ENCODE measurements around the gene RPGRIP1.
A peak's percentile ranks its signal among the peaks of the same experiment; 100 is the strongest.
"Not testable (repeated sequence)": the region's sequence is repeated elsewhere in the genome, so short reads cannot be mapped to it uniquely, and the experiment has no call there.

RPGRIP1 gene

DNA sequence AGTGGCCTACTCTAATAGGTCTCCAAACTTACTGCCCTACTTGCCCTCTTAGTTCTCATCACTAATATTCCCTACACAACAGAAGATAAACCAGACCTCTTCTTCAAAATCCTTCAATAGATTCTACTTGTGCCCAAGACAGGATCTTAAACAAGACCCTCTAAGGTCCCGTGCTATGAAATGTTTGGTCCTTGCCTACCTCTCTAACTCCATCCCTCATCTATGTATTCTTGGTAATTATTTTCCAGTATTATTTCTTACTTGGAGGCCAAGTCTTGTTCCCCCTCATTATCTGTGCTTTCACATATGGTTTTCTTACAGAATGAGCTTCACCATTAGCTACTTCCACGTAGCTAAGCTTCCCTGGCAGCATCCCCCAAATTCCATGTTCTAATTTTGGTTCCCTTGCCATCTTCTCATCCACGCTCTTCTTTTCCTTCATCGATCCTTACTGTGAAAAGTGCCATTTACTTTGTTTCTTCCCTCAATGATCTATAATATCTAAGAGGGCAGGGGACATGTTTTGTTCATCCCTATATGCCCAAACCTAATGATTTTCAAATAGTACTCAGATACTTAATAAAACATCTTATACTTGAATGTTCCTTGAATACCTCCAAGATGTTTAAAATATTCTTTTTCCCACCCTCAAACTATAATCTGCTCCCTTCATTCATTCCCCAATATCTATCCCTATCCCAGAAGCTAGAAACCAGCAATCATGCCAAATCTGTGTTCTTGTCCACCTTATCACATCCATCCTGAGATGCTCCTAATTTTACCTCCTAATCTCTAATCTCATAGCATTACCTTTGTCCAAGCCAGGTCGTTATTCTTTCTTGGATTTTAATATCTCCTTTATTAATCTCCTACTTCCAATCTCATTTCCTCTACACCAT is 20.7 kb upstream of the RPGRIP1 start:
- no peak for DNase-seq (ENCODE audit: low spot score)

- no peak for DNase-seq (ENCODE audit: low spot score)
These were observed 18.1 kb upstream of the RPGRIP1 start for GRCh38 chr14:21261824-21262223.

GRCh38 chr14:21262410-21262809 is 17.5 kb upstream of the RPGRIP1 start:
- DNase-seq (ENCODE audit: low spot score): no peak

DNA sequence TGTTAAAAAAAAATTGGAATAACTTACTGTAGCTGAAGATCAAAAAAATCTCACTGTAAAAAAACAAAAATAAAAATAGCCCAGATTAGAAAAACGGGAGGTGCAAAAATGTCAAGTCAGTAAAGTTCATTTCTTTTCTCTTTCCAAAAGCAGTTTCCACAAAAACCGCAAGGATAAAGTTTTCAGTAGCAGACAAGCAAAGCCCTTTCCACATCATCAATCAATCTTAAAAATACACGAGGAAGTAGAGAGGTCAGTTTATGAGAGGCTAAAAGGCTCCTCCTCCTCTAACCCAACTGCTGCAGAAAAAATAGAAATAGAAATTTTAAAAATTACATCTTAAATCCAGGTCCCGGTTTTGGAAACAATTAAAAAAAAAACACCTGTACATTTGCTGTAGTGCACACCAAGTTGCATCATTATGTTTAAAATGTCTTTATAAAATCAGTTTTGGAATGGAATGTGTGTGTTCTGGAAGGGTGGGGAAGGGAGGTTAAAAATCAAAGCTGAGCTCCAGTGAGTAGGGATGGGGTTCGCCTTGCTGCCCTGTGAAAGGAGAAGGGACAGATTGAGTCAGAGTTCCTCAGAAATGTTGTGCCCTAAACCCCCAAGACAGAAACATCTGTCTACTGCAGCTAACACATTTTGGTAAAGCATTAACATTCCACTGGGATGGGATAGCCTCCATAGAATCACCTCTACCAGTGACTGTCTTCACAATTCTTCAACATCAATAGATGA is 16.4 kb upstream of the RPGRIP1 start:
- no peak for DNase-seq (ENCODE audit: low spot score)

GRCh38 chr14:21264025-21264801 is 15.7 kb upstream of the RPGRIP1 start:
- peak; percentile 32 for DNase-seq (ENCODE audit: low spot score)

DNA sequence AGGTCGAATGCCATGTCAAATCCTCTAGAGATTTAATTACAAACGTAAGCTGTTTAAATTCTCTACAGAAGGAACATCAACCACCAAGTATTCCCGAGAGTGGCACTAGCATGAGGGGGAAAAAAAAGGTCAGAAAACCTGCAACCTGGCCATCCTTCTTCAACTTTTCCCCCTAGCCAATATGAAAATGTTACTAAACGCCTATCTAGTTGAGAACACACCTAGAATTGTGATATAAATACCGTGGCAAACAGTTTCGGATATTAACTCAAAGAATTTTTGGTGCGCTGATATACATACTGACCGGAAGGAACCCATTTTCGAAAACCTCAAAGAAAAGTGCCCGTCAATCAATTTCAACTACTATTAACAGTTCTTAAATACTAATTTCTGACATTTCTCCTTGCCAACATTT is 12.4 kb upstream of the RPGRIP1 start:
- no peak for DNase-seq (ENCODE audit: low spot score)

DNA sequence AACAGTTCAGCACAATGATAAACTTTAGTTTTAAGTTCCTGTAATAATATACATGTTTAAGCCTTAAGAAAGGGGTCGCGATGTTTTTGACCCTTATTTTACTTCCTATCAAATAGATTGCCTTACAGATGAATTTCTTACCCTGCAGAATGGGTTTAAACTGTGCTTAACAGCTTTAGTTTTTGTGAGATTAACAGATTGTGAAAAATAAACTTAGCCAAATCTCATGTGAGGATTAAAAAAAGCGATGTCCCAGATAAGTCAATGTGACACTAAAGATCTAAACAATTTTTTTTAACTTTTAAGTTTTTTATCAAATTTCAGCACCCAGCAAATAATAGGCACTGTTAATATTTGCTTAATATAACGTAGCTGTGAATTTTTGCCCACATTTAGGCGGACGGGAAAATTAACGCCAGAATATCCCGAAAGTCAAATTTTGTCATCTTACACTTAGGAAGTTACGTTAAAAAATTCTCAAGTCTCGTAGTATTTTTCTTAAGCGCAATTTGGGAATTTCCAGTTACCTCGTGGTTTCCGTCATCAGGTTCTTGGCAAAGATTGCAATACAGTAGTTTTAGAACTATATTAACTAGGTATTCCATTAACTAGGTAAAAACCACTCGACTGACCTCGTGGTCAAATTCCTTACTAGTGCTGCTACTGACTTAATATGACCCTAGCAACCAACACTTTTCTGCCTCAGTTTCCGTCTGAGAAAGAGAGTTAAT is 11.8 kb upstream of the RPGRIP1 start:
- DNase-seq (ENCODE audit: low spot score): no peak

DNA sequence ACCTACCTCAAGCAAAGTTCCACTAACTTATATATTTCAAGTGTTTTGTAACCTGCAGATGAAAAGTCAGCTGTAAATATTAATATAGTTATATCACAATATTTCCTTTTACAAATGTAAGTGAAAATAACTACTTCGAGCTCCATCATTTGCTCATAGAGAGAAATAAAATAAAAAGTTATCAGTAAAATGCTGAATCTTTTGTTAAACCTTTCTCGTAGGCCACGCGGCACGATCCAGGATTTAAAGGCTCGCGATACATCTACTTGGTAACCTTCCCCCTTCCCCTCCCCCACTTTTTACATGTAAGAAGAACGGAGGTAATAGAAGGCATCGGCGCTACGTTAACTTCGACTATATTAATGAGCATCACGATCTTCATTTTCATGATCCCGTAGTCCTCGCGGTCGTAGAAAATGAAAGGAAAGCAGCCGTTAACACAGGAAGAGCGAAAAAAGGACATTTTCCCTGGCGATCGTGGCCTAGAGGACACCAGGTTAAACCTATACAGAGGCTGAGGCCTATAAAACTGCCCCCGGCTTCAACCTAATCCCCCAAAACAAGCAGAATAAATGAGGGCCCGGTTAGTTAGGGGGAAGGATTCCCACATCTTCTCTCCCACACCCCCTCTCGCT is 11.1 kb upstream of the RPGRIP1 start:
- DNase-seq (ENCODE audit: low spot score): no peak

- DNase-seq (ENCODE audit: low spot score): peak; percentile 96
These were observed 10.4 kb upstream of the RPGRIP1 start, which contains the start of gene HNRNPC for GRCh38 chr14:21269252-21270046. TSS of gene HNRNPC (minus strand) at chr14:21269442. CDS start at chr14:21234193, 35,249 bp downstream.

GRCh38 chr14:21272661-21273060 is 7.2 kb upstream of the RPGRIP1 start:
- DNase-seq (ENCODE audit: low spot score): not testable (repeated sequence)

DNA sequence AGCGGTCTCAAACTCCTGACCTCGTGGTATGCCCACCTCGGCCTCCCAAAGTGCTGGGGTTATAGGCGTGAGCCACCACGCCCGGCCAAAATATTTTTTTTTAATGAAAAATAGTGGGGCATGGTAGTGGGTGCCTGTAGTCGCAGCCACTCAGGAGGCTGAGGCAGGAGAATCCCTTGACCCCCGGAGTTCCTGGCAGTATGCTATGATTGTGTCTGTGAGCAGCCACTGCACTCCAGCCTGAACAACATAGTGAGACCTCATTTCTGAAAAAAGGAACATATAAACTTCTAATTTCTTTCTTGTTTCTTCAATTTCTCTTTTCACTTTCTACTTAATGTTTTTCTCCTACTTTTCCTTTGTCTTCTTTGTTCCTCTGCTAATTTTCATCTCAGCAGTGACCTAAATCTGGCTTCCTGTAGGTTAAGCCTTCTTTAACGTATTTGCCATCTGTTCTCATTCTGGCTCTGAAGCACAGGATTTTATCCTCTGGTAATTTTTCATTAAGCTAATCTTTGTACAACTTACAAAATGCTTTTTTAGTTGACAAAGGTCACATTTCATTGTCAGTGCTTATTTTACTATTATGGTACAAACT is 4.5 kb upstream of the RPGRIP1 start:
- DNase-seq (ENCODE audit: low spot score): no peak

DNA sequence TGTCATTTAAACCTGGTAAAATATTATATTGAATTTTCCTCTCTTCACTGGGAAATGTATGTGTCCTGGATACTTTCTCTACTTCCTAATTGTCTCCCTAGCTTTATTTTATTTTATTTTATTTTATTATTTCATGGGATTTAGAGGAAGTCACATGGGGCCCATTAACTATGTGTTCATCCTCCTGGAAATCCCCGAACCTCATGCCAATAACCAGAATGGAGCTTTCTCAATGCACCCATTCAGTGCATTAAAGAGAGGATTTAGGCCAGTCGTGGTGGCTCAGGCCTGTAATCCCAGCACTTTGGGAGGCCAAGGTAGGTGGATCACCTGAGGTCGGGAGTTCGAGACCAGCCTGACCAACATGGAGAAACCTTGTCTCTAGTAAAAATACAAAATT is 1.3 kb upstream of the RPGRIP1 start:
- DNase-seq (ENCODE audit: low spot score): no peak

GRCh38 chr14:21281917-21282316 is 2.0 kb downstream of the RPGRIP1 start:
- DNase-seq (ENCODE audit: low spot score): not testable (repeated sequence)

DNA sequence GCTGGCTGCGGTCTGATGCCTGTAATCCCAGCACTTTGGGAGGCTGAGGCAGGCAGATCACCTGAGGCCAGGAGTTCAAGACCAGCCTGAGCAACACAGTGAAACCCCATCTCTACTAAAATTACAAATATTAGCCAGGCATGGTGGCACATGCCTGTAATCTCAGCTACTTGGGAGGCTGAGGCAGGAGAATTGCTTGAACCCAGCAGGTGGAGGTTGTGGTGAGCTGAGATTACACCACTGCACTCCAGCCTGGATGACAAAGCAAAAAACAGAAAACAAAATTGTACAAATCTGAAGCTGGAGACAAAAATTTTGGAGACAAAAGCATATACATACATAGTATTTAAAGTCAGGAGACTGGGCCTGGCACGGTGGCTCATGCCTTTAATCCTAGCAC is 6.6 kb downstream of the RPGRIP1 start:
- DNase-seq (ENCODE audit: low spot score): not testable (repeated sequence)

DNA sequence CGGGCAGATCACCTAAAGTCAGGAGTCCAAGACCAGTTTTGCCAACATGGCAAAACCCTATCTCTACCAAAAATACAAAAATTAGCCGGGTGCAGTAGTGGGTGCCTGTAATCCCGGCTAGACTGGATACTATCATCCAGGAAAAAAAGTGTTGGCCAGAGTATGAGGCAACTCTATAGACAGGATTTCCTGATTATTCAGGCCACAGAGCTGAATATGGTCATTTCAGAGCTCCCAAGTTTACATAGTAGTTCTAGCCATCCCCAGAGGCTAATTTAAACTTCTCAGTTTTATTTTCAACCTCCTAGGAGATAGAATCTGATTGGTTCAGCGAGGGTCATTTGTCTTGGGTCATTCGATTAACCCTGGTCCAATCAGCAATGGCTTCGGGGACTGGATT is 7.3 kb downstream of the RPGRIP1 start:
- no peak for DNase-seq (ENCODE audit: low spot score)

GRCh38 chr14:21294026-21294425 is 14.1 kb downstream of the RPGRIP1 start:
- not testable (repeated sequence) for DNase-seq (ENCODE audit: low spot score)

DNA sequence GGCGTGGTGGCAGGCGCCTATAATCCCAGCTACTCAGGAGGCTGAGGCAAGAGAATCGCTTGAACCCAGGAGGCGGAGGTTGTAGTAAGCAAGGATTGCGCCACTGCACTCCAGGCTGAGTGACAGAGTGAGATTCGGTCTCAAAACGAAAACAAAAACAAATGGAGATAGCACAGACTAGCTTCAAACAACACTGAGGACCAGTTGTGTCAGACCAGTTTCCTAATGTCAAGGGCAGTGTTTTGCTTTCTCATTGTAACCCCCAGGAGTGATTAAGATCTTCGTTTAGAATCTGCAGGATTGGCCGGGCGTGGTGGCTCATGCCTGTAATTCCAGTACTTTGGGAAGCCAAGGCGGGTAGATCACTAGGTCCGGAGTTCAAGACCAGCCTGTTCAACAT is 18.5 kb downstream of the RPGRIP1 start:
- no peak for DNase-seq (ENCODE audit: low spot score)

- DNase-seq (ENCODE audit: low spot score): no peak
These were observed 19.8 kb downstream of the RPGRIP1 start for GRCh38 chr14:21299562-21300130.

GRCh38 chr14:21300892-21301291 is 21.0 kb downstream of the RPGRIP1 start:
- DNase-seq (ENCODE audit: low spot score): no peak

Measured in AG08396 (cell line).